ENCODE results near the gene DLGAP1. TPM values are rescaled to one million over a fixed set of nuclear protein-coding genes. Genes with fewer than 3 reads are reported as not detected.
"Not testable (repeated sequence)": the region's sequence is repeated elsewhere in the genome, so short reads cannot be mapped to it uniquely, and the experiment has no call there.

The DLGAP1 gene
- total RNA-seq, 1 donor from 2014 or later: 0.36 TPM

DNA sequence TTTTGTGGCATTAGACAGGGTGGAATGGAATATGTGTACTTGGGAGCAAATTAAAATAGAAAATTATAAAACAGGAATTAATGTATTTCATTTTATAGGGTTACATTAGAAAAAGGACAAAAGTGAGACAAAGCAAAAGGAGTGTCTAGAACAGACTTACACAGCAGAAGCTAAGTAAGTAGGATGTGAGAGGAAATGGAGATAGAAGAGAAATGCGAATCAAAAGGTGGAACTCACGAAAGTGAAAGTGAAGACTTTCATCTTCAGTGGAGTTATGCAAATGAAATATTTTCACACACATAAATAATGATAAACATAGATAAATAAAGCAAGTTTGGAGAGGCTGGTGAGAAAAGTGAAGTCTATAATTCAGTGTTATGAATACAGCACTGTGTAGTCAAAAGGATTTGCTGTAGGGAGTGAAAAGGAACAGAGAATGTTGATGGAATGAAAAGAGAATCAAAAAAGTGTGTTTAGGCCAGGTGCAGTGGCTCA lies 94.8 kb downstream of the DLGAP1 start:
- peaks cover 1% of the 10 kb centered on the region for H3K36me3 Mint-ChIP-seq (ENCODE audit: low read depth)
- H3K4me3 Mint-ChIP-seq: no peak overlapping the region
- no peak for DNase-seq (ENCODE audit: low spot score)
- H3K9me3 Mint-ChIP-seq: peaks cover 47% of the 10 kb centered on the region
- no peaks in the 10 kb centered on the region for H3K27me3 Mint-ChIP-seq (ENCODE audit: insufficient read depth)
- no peak overlapping the region for H3K27ac Mint-ChIP-seq
- H3K4me1 Mint-ChIP-seq (ENCODE audit: low read depth): no peaks in the 10 kb centered on the region
- intact Hi-C loops (cut with micrococcal nuclease): no loop called here

DNA sequence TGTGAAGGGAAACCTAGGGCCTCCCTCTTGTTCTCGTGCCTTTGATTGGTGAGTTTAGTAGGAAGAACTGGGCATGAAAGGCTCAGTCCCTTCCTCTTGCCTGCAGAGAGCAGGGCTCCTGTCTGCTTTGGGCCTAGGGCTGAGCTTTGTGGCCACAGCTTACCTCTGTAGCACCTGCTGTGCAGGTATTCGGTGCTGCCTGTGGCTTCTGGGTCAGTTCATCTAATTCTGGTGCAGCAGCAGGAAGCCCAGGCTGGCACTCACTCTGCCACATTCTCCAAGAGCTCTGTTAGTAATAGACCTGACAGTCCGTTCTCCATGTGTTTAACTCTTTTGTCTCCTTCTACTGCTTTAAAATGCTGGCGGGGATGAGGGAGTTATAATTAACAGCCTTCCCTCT lies 96.5 kb downstream of the DLGAP1 start:
- Mint-ChIP-seq H3K4me1 (ENCODE audit: low read depth) (no peaks in the 10 kb centered on the region), H3K4me3 (no peak overlapping the region), H3K36me3 (ENCODE audit: low read depth) (peaks cover 1% of the 10 kb centered on the region), H3K9me3 (peaks cover 39% of the 10 kb centered on the region), H3K27me3 (ENCODE audit: insufficient read depth) (no peaks in the 10 kb centered on the region), H3K27ac (no peak overlapping the region)
- no peak for DNase-seq (ENCODE audit: low spot score)
- intact Hi-C loops (cut with micrococcal nuclease): no loop called here

- intact Hi-C loops (cut with micrococcal nuclease): no loop called here
- Mint-ChIP-seq H3K27ac (no peak overlapping the region), H3K9me3 (peaks cover 35% of the 10 kb centered on the region), H3K36me3 (ENCODE audit: low read depth) (peaks cover 1% of the 10 kb centered on the region), H3K27me3 (ENCODE audit: insufficient read depth) (no peaks in the 10 kb centered on the region), H3K4me3 (no peak overlapping the region), H3K4me1 (ENCODE audit: low read depth) (no peaks in the 10 kb centered on the region)
- no peak for DNase-seq (ENCODE audit: low spot score)
These were observed 97.5 kb downstream of the DLGAP1 start for GRCh38 chr18:4357579-4357978.

GRCh38 chr18:4356929-4357328 lies 98.2 kb downstream of the DLGAP1 start:
- Mint-ChIP-seq H3K36me3 (ENCODE audit: low read depth) (peaks cover 1% of the 10 kb centered on the region), H3K27ac (no peak overlapping the region), H3K27me3 (ENCODE audit: insufficient read depth) (no peaks in the 10 kb centered on the region), H3K4me3 (no peak overlapping the region), H3K4me1 (ENCODE audit: low read depth) (no peaks in the 10 kb centered on the region), H3K9me3 (peaks cover 29% of the 10 kb centered on the region)
- intact Hi-C loops (cut with micrococcal nuclease): no loop called here
- no peak for DNase-seq (ENCODE audit: low spot score)

DNA sequence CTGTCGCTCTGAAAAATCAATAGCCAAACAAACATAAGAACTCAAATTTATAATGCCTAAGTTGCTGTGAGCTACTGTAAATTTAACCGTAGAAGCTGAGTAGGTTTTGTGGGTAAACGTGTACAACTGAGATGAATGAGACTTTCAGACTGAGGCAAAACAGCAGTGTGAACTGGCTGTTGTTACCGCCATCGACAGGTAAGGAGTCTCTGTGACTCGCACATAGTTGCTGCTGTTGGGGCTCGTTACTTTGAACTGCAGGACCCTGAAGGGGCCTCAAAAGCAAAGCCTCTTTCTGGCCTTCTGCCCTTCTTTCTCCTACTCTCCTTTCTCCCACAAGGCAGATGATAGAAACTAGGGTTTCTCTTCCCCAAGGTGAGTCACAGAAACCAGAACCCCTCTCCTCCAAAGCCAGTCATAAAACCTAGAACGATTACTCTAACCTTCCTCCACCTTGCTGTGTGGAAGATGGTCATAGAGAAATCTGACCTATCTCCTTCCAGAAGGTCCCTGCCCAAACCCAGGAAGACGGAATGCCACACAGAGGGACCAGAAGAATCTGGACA lies 101.2 kb downstream of the DLGAP1 start:
- peaks cover 1% of the 10 kb centered on the region for H3K36me3 Mint-ChIP-seq (ENCODE audit: low read depth)
- no peak overlapping the region for H3K27ac Mint-ChIP-seq
- H3K27me3 Mint-ChIP-seq (ENCODE audit: insufficient read depth): no peaks in the 10 kb centered on the region
- no peaks in the 10 kb centered on the region for H3K4me1 Mint-ChIP-seq (ENCODE audit: low read depth)
- H3K4me3 Mint-ChIP-seq: no peak overlapping the region
- no peak for DNase-seq (ENCODE audit: low spot score)
- H3K9me3 Mint-ChIP-seq: peaks cover 14% of the 10 kb centered on the region
- intact Hi-C loops (cut with micrococcal nuclease): no loop called here

DNA sequence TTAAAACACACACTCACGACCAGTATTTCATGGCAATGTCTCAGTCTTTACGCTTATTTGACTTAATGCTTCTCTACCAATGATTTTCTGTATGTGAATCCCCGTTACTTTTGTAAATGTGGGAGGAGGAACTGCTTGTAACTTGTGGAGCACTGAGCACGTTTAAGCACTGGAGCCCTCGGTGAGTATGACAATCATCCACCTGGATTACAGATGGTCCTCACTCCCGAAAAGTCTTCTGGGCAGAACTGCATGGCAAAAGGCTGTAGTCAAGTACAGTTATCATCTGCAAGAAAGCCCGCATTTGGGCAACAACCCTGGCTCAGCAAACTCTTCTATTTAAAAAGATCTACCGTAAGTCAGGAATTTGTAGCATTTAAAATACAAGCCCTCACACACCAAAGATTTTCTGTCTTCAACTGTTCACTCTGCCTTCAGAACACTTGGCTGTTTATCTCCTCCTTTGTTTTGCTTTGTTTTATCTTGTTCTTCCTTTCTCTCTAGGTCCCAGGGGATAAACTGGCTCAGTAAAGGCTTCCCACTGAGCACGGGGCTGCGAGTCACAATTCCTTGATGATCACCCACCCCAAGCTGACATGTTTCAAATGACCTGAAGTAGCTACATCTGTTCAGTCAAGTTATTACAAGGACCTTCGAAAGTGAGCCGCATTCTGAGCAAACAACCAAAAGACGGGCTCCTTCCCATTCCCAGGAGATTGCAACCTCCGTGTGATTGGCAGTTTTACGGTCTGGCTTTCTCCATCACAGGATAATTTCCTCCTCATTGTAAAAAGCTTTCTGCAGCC lies 102.2 kb downstream of the DLGAP1 start:
- Mint-ChIP-seq H3K9me3 (peaks cover 14% of the 10 kb centered on the region), H3K27ac (no peak overlapping the region), H3K27me3 (ENCODE audit: insufficient read depth) (no peaks in the 10 kb centered on the region), H3K36me3 (ENCODE audit: low read depth) (peaks cover 1% of the 10 kb centered on the region), H3K4me3 (no peak overlapping the region), H3K4me1 (ENCODE audit: low read depth) (no peaks in the 10 kb centered on the region)
- no peak for DNase-seq (ENCODE audit: low spot score)
- intact Hi-C loops (cut with micrococcal nuclease): no loop called here

- Mint-ChIP-seq H3K4me1 (ENCODE audit: low read depth) (no peaks in the 10 kb centered on the region), H3K36me3 (ENCODE audit: low read depth) (no peaks in the 10 kb centered on the region), H3K27me3 (ENCODE audit: insufficient read depth) (no peaks in the 10 kb centered on the region), H3K27ac (no peak overlapping the region), H3K4me3 (no peak overlapping the region), H3K9me3 (peaks cover 3% of the 10 kb centered on the region)
- DNase-seq (ENCODE audit: low spot score): no peak
- intact Hi-C loops (cut with micrococcal nuclease): no loop called here
These were observed 104.1 kb downstream of the DLGAP1 start for GRCh38 chr18:4351005-4351404.

DNA sequence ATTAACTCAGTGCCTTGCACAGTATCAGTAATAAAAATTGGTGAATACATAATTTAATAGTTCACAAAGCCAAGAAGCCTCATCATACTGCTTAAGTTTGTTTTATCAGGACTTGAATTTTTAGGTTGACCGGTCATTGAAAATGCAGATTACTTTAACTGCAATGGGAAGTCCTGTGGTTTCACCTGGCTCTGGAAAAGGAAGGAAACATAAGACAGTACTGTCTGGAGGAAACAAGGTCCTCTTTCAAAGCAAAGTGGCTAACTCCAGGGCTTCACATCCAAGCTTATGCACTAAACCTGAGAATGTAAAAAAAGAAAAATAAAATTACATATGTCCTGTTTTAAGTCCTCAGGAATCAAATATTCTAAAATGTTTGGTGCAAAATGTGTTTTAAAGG lies 119.7 kb downstream of the DLGAP1 start:
- intact Hi-C loops (cut with micrococcal nuclease): no loop called here
- Mint-ChIP-seq H3K36me3 (ENCODE audit: low read depth) (no peaks in the 10 kb centered on the region), H3K4me1 (ENCODE audit: low read depth) (no peaks in the 10 kb centered on the region), H3K27me3 (ENCODE audit: insufficient read depth) (no peaks in the 10 kb centered on the region), H3K4me3 (no peak overlapping the region), H3K9me3 (peaks cover 8% of the 10 kb centered on the region), H3K27ac (no peak overlapping the region)
- no peak for DNase-seq (ENCODE audit: low spot score)

DNA sequence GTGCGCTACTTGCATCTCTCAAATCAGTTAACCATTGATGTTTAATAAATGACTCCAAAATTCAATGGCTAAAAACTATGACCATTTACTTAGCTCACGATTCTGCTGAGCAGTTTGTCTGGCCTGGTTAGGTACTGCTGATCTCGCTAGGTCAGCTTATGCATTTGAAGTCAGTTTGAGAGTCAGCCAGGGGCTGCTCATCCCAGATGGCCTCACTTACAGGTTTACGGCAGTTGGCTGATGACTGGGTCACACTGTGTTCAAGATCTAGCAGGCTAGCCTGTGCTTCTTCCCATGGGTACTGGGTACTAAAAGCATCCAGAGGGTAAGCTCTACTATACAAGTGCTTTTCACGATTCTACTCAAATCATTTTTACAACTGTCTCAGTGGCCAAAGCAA lies 122.1 kb downstream of the DLGAP1 start:
- Mint-ChIP-seq H3K4me1 (ENCODE audit: low read depth) (no peaks in the 10 kb centered on the region), H3K27ac (no peak overlapping the region), H3K27me3 (ENCODE audit: insufficient read depth) (no peaks in the 10 kb centered on the region), H3K36me3 (ENCODE audit: low read depth) (no peaks in the 10 kb centered on the region), H3K4me3 (no peak overlapping the region), H3K9me3 (peaks cover 8% of the 10 kb centered on the region)
- no peak for DNase-seq (ENCODE audit: low spot score)
- intact Hi-C loops (cut with micrococcal nuclease): no loop called here

- H3K27me3 Mint-ChIP-seq (ENCODE audit: insufficient read depth): no peaks in the 10 kb centered on the region
- no peaks in the 10 kb centered on the region for H3K36me3 Mint-ChIP-seq (ENCODE audit: low read depth)
- no peak overlapping the region for H3K4me3 Mint-ChIP-seq
- H3K9me3 Mint-ChIP-seq: peaks cover 6% of the 10 kb centered on the region
- intact Hi-C loops (cut with micrococcal nuclease): no loop called here
- DNase-seq (ENCODE audit: low spot score): no peak
- H3K4me1 Mint-ChIP-seq (ENCODE audit: low read depth): no peaks in the 10 kb centered on the region
- H3K27ac Mint-ChIP-seq: no peak overlapping the region
These were observed 135.1 kb downstream of the DLGAP1 start for GRCh38 chr18:4319738-4320677.

DNA sequence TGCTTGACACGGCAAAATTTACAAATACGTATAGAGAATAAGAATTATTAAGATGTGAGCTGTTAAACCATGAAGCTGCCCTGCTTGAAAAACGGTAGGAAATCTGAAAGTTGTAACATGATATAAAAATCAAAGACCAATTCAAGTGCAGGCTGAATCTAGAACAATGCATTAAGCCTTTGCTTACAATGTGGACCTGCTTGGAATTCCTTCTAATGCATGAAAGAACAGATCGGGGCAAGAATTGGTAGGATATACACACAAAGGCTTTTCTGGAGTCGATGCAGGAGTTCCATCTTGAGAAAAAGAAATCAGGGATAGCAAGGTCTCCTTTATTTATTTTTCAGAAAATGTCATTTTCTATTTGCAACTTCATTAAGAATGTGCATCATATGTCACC lies 136.8 kb downstream of the DLGAP1 start:
- H3K27ac Mint-ChIP-seq: no peak overlapping the region
- no peak overlapping the region for H3K4me3 Mint-ChIP-seq
- H3K27me3 Mint-ChIP-seq (ENCODE audit: insufficient read depth): no peaks in the 10 kb centered on the region
- no peaks in the 10 kb centered on the region for H3K36me3 Mint-ChIP-seq (ENCODE audit: low read depth)
- intact Hi-C loops (cut with micrococcal nuclease): no loop called here
- no peaks in the 10 kb centered on the region for H3K4me1 Mint-ChIP-seq (ENCODE audit: low read depth)
- no peak for DNase-seq (ENCODE audit: low spot score)
- peaks cover 6% of the 10 kb centered on the region for H3K9me3 Mint-ChIP-seq

DNA sequence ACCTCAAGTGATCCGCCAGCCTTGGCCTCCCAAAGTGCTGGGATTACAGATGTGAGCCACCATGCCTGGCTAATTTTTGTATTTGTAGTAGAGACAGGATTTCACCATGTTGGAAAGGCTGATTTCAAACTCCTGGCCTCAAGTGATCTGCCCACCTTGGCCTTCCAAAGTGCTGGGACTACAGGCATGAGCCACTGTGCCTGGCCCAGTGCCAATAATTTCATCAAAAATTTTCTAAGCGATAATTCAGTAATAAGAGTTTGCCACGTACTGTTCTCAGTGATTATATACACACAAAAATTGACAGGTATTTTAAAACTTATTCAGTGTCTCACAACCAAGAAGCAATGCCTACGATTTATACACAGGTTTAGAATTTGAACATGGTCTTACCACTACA lies 143.2 kb downstream of the DLGAP1 start:
- H3K27me3 Mint-ChIP-seq (ENCODE audit: insufficient read depth); H3K27ac Mint-ChIP-seq; H3K9me3 Mint-ChIP-seq; DNase-seq (ENCODE audit: low spot score); H3K4me3 Mint-ChIP-seq; intact Hi-C loops (cut with micrococcal nuclease); H3K4me1 Mint-ChIP-seq (ENCODE audit: low read depth); H3K36me3 Mint-ChIP-seq (ENCODE audit: low read depth): not testable (repeated sequence)

GRCh38 chr18:4311136-4311535 lies 144.0 kb downstream of the DLGAP1 start:
- Mint-ChIP-seq H3K4me1 (ENCODE audit: low read depth) (no peaks in the 10 kb centered on the region), H3K4me3 (no peak overlapping the region), H3K27ac (no peak overlapping the region), H3K36me3 (ENCODE audit: low read depth) (no peaks in the 10 kb centered on the region), H3K27me3 (ENCODE audit: insufficient read depth) (no peaks in the 10 kb centered on the region), H3K9me3 (no peaks in the 10 kb centered on the region)
- DNase-seq (ENCODE audit: low spot score): no peak
- intact Hi-C loops (cut with micrococcal nuclease): no loop called here

Data from activated T-helper 1 cell treated with anti-CD3 and anti-CD28 coated beads, Interleukin-12 subunit alpha, Interleukin-12 subunit beta, Interleukin-2, Interleukin-4 antibody, amounts not matched to agents 30 ng/mL and 10 ng/mL and 1 ng/mL, durations not matched to agents 14 hours and 24 hours and 36 hours (primary cell).